ENCODE measurements around the gene UFC1. TPM values are rescaled to one million over a fixed set of nuclear protein-coding genes. Genes with fewer than 3 reads are reported as not detected.
A peak's percentile ranks its signal among the peaks of the same experiment; 100 is the strongest.

The UFC1 gene
- total and polyA plus RNA-seq, 2 of the 13 experiments (the other 11 are each of a cell fraction or from before 2014, with no cell fraction given), result 72.8 to 85.2 TPM

DNA sequence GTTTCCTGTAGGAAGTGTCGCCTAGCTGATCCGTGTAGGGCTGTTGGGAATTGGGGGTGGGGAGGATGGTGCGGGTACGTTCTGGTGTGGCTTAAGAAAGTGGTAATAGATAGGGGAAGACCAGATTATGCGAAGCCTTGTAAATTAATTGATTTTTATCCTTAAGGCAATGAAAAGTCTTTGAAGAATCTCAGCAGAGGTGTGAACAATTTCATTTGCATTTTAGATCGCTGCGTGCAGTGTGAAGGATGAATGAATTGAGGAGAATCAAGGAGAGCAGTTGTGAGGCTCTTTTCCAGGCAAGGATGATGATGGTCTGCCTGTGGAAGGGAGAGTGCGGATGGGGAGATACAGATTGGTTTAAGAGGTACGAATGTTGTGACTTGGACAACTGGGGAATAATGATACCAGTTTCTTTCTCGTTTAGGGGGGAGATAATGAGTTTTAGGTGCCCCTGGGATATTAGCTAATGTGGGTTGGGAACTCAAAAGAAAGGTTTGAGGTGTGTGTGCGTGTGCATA is 20.5 kb upstream of the UFC1 start (continued):
- TF ChIP-seq, protein P1, sequence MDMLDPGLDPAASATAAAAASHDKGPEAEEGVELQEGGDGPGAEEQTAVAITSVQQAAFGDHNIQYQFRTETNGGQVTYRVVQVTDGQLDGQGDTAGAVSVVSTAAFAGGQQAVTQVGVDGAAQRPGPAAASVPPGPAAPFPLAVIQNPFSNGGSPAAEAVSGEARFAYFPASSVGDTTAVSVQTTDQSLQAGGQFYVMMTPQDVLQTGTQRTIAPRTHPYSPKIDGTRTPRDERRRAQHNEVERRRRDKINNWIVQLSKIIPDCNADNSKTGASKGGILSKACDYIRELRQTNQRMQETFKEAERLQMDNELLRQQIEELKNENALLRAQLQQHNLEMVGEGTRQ (IDR thresholded peaks at IDR 0.05; ENCODE audit: low read depth, low read length), result no peak
- TF ChIP-seq, protein P1 (CRISPR knock-in tag; IDR thresholded peaks at IDR 0.05; ENCODE audit: borderline replicate concordance), result no peak
- TF ChIP-seq ZNF564 (CRISPR knock-in tag; IDR thresholded peaks at IDR 0.05) (no peak), KDM6A (CRISPR knock-in tag; IDR thresholded peaks at IDR 0.05; ENCODE audit: low read depth) (no peak), ZSCAN20 (CRISPR knock-in tag; IDR thresholded peaks at IDR 0.05; ENCODE audit: borderline replicate concordance) (no peak), NR2F1 (CRISPR knock-in tag; IDR thresholded peaks at IDR 0.05) (no peak), RBM22 (optimal IDR thresholded peaks at IDR 0.05; ENCODE audit: low read length) (no peak), ZSCAN29 (CRISPR knock-in tag; conservative IDR thresholded peaks at IDR 0.05) (no peak), ZNF3 (CRISPR knock-in tag; IDR thresholded peaks at IDR 0.05) (no peak), NAIF1 (CRISPR knock-in tag; IDR thresholded peaks at IDR 0.05; ENCODE audit: borderline replicate concordance) (0 out of 2 replicates have a peak, but pooled peaks have one; percentile 8), NFIB (CRISPR knock-in tag; IDR thresholded peaks at IDR 0.05; ENCODE audit: borderline replicate concordance) (no peak), ZNF350 (CRISPR knock-in tag; IDR thresholded peaks at IDR 0.05; ENCODE audit: borderline replicate concordance, low read depth) (no peak), ARNT (IDR thresholded peaks at IDR 0.05) (no peak), ZFP36 (IDR thresholded peaks at IDR 0.05; ENCODE audit: borderline replicate concordance, low read depth, low read length, partially characterized antibody) (no peak), ARNTL (CRISPR knock-in tag; IDR thresholded peaks at IDR 0.05) (no peak), PAX8 (CRISPR knock-in tag; IDR thresholded peaks at IDR 0.05; ENCODE audit: borderline replicate concordance) (no peak)
- TF ChIP-seq, protein P2, sequence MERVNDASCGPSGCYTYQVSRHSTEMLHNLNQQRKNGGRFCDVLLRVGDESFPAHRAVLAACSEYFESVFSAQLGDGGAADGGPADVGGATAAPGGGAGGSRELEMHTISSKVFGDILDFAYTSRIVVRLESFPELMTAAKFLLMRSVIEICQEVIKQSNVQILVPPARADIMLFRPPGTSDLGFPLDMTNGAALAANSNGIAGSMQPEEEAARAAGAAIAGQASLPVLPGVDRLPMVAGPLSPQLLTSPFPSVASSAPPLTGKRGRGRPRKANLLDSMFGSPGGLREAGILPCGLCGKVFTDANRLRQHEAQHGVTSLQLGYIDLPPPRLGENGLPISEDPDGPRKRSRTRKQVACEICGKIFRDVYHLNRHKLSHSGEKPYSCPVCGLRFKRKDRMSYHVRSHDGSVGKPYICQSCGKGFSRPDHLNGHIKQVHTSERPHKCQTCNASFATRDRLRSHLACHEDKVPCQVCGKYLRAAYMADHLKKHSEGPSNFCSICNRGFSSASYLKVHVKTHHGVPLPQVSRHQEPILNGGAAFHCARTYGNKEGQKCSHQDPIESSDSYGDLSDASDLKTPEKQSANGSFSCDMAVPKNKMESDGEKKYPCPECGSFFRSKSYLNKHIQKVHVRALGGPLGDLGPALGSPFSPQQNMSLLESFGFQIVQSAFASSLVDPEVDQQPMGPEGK (CRISPR knock-in tag; IDR thresholded peaks at IDR 0.05), result no peak
- TF ChIP-seq, protein P3, sequence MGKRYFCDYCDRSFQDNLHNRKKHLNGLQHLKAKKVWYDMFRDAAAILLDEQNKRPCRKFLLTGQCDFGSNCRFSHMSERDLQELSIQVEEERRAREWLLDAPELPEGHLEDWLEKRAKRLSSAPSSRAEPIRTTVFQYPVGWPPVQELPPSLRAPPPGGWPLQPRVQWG (CRISPR knock-in tag; IDR thresholded peaks at IDR 0.05; ENCODE audit: borderline replicate concordance, low read depth), result no peak
- TF ChIP-seq, protein P4, sequence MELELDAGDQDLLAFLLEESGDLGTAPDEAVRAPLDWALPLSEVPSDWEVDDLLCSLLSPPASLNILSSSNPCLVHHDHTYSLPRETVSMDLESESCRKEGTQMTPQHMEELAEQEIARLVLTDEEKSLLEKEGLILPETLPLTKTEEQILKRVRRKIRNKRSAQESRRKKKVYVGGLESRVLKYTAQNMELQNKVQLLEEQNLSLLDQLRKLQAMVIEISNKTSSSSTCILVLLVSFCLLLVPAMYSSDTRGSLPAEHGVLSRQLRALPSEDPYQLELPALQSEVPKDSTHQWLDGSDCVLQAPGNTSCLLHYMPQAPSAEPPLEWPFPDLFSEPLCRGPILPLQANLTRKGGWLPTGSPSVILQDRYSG (CRISPR knock-in tag; IDR thresholded peaks at IDR 0.05), result no peak
- TF ChIP-seq, protein P5, sequence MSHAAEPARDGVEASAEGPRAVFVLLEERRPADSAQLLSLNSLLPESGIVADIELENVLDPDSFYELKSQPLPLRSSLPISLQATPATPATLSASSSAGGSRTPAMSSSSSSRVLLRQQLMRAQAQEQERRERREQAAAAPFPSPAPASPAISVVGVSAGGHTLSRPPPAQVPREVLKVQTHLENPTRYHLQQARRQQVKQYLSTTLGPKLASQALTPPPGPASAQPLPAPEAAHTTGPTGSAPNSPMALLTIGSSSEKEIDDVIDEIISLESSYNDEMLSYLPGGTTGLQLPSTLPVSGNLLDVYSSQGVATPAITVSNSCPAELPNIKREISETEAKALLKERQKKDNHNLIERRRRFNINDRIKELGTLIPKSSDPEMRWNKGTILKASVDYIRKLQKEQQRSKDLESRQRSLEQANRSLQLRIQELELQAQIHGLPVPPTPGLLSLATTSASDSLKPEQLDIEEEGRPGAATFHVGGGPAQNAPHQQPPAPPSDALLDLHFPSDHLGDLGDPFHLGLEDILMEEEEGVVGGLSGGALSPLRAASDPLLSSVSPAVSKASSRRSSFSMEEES (CRISPR knock-in tag; IDR thresholded peaks at IDR 0.05), result 0 out of 2 replicates have a peak, but pooled peaks have one; percentile 6
- TF ChIP-seq, protein P6, sequence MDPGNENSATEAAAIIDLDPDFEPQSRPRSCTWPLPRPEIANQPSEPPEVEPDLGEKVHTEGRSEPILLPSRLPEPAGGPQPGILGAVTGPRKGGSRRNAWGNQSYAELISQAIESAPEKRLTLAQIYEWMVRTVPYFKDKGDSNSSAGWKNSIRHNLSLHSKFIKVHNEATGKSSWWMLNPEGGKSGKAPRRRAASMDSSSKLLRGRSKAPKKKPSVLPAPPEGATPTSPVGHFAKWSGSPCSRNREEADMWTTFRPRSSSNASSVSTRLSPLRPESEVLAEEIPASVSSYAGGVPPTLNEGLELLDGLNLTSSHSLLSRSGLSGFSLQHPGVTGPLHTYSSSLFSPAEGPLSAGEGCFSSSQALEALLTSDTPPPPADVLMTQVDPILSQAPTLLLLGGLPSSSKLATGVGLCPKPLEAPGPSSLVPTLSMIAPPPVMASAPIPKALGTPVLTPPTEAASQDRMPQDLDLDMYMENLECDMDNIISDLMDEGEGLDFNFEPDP (CRISPR knock-in tag; conservative IDR thresholded peaks at IDR 0.05), result no peak

Data from HepG2 (cell line).